Measurements from ENCODE around the gene KIF20B.

DNA sequence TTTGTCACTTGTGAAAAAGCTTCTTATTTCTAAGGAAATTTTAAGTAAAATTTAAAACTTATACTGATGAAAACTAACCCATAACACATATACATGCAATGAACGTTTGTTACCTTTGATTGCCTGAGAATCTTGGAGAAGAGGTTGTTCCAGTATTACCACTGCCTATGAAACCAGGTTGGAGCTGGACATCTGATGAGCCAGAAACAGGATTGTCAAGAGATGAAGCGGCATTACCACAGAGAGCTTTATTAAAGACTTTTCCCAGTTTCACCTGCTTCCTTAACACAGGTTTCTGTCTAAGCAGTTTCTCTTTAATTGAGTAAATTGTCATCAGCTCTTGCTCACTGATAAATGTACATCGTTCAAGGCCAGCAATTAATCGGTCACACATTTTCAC, 9.0 kb upstream of the KIF20B start:
- TF ChIP-seq ZFX (IDR thresholded peaks at IDR 0.05) (no peak), TCF7L2 (IDR thresholded peaks at IDR 0.05; ENCODE audit: borderline replicate concordance, extremely low read depth, insufficient read depth, insufficient read length) (no peak), SP1 (IDR thresholded peaks at IDR 0.05; ENCODE audit: low read depth) (no peak)
- TF ChIP-seq, protein P1, sequence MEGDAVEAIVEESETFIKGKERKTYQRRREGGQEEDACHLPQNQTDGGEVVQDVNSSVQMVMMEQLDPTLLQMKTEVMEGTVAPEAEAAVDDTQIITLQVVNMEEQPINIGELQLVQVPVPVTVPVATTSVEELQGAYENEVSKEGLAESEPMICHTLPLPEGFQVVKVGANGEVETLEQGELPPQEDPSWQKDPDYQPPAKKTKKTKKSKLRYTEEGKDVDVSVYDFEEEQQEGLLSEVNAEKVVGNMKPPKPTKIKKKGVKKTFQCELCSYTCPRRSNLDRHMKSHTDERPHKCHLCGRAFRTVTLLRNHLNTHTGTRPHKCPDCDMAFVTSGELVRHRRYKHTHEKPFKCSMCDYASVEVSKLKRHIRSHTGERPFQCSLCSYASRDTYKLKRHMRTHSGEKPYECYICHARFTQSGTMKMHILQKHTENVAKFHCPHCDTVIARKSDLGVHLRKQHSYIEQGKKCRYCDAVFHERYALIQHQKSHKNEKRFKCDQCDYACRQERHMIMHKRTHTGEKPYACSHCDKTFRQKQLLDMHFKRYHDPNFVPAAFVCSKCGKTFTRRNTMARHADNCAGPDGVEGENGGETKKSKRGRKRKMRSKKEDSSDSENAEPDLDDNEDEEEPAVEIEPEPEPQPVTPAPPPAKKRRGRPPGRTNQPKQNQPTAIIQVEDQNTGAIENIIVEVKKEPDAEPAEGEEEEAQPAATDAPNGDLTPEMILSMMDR (IDR thresholded peaks at IDR 0.05 in 2 of 3, conservative IDR thresholded peaks at IDR 0.05 in 1 of 3; ENCODE audit: borderline replicate concordance in 1 of 3, insufficient read depth in 1 of 3, low read depth in 2 of 3, low read length in 2 of 3), result no peak
